DND-41 (cell line): Measurements from ENCODE around the gene OR6X1.

Source experiments
- ATAC-seq: fragments of 200-7000 bp; cut with Tn5 transposase; 3 replicates; pipeline ENCODE4 v1.9.1; 2021; ENCODE audit warnings: low read depth; ENCODE audit not compliant: insufficient read depth
- DNase-seq: peaks from one replicate; pipeline ENCODE4 v3.0.0-alpha.2; 2020
- H2AFZ ChIP-seq: 2 replicates; pipeline ENCODE4 v1.6.0; 2012; ENCODE audit warnings: low read depth, low read length
- H3K27ac ChIP-seq: 2 replicates; pipeline ENCODE4 v1.5.1; 2012; ENCODE audit warnings: low read length, inconsistent platforms
- H3K27me3 ChIP-seq: fragments of 200-600 bp; sonication (generic); 2 replicates; pipeline ENCODE4 v1.6.0; 2012; ENCODE audit warnings: low read length, mild to moderate bottlenecking, inconsistent platforms; ENCODE audit not compliant: insufficient read depth, poor library complexity
- H3K36me3 ChIP-seq: 2 replicates; pipeline ENCODE4 v1.5.1; 2012; ENCODE audit warnings: low read length, inconsistent platforms; ENCODE audit not compliant: insufficient read depth
- H3K4me1 ChIP-seq: 2 replicates; pipeline ENCODE4 v1.5.1; 2012; ENCODE audit warnings: mild to moderate bottlenecking, low read length; ENCODE audit not compliant: insufficient read depth
- H3K4me2 ChIP-seq: 2 replicates; pipeline ENCODE4 v1.6.0; 2012; ENCODE audit warnings: mild to moderate bottlenecking, moderate library complexity, low read length, inconsistent platforms; ENCODE audit not compliant: insufficient read depth
- H3K4me3 ChIP-seq, 2 experiments: fragments of 200-600 bp in 1 of 2; shearing (Covaris generic) in 1 of 2; 2 replicates each; pipeline ENCODE4 v1.5.1; 2012 to 2016; ENCODE audit warnings: inconsistent platforms in 2 of 2, low read length in 2 of 2, mild to moderate bottlenecking in 2 of 2, low read depth in 1 of 2, moderate library complexity in 1 of 2
- H3K79me2 ChIP-seq: 2 replicates; pipeline ENCODE4 v1.6.0; 2012; ENCODE audit warnings: low read length, inconsistent platforms; ENCODE audit not compliant: insufficient read depth
- H3K9ac ChIP-seq: 2 replicates; pipeline ENCODE4 v1.6.0; 2012; ENCODE audit warnings: low read depth, mild to moderate bottlenecking, inconsistent platforms, low read length, moderate library complexity
- H3K9me3 ChIP-seq: 2 replicates; pipeline ENCODE4 v1.5.1; 2012; ENCODE audit warnings: low read length, moderate library complexity, mild to moderate bottlenecking, inconsistent platforms; ENCODE audit not compliant: insufficient read depth, severe bottlenecking
- H4K20me1 ChIP-seq: 2 replicates; pipeline ENCODE4 v1.6.0; 2012; ENCODE audit warnings: low read length; ENCODE audit not compliant: insufficient read depth
- CTCF ChIP-seq: IDR thresholded peaks from 2 replicates; pipeline ENCODE4 v1.5.1; 2012; ENCODE audit warnings: borderline replicate concordance, low read length, moderate library complexity, mild to moderate bottlenecking; ENCODE audit not compliant: poor library complexity, severe bottlenecking; ENCODE audit errors: extremely low read depth
- EZH2 ChIP-seq: IDR thresholded peaks from 3 replicates; pipeline ENCODE4 v1.6.1; 2012; ENCODE audit warnings: borderline replicate concordance, low read depth, mild to moderate bottlenecking, moderate library complexity, low read length, inconsistent platforms; ENCODE audit not compliant: severe bottlenecking

OR6X1 gene

DNA sequence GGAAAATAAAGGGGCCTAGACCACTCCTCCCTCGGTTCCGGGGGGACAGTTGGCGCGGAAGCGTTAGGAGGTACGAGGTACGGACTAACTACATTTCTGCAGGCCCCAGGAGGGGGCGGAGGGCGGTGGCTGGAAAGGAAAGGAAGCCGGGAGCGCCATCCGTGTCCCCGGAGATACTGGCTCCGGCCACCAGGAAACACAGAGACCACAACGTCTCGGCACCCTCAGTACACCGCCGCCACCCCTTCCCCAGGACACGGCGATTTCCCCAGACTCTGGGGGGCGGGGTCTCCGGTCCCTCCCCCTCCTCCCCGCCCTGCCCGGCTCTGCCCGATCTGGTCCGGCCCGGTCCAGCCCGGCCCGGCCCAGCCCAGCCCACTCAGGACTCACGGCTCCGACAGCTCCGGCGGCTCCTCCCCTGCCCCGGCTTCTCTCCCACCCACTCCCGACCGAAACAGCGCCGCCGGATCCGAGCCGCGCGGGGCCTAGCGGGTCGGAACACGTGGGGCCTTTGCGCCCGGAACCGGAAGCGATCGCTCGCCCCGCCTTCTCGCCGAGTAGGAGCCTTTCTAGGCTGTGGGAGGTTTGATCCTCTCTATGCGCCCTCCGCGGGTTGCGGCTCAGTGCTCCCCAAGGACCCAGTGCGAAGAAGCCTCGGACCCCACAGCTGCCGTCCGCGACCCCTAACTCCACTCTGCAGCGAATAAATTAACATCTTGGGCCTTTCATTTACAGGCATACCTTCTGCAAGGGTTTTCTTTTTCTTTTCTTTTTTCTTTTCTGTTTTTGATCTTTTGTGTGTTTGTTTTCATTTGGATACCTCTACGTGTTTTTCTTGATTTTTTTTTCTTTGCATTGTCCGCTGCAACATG lies 12.9 kb downstream of the OR6X1 start, which contains the start of gene ZNF202:
TSS of gene ZNF202 (minus strand) at position 502 of the 872 bp plus-strand sequence. CDS start 10,772 bp downstream, outside the sequence.
- Histone ChIP-seq H3K4me2 (peak within 1 kb of the TSS; percentile 92), H3K4me3 (peak within 1 kb of the TSS; percentile 62 to 89), H3K9ac (peak within 1 kb of the TSS; percentile 81), H3K9me3 (peaks cover 3% of the 10 kb centered on the region), H3K27me3 (no peaks in the 10 kb centered on the region), H3K36me3 (peaks cover 28% of the 10 kb centered on the region; the same call in 1 of the 2 replicates), H4K20me1 (peaks cover 6% of the 10 kb centered on the region), H3K79me2 (peaks cover 51% of the 10 kb centered on the region), H2AFZ (peak within 1 kb of the TSS; percentile 75), H3K4me1 (peaks cover 29% of the 10 kb centered on the region), H3K27ac (peak within 1 kb of the TSS; percentile 75)
- peak; percentile 92 for DNase-seq
- peak; percentile 96 for ATAC-seq
- TF ChIP-seq EZH2: no peak
- no peak for TF ChIP-seq CTCF

DNA sequence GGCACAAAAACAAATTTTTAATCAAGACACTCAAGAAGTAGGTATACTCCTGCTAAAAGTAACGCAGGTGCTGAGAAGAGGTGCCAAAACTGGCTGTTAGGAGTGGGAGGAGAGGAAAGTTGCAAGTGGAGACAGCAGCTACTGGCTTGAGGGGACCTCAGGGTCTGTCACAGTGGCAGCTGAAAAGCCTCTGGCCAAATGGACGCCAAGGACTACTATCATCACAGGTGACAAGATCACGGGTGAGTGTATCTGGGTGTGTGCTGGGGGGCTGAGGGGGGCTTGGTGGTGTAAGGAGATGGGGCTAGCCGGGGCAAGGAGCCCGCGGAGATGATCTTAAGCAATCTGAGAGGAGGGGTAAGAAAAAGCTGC lies 13.5 kb downstream of the OR6X1 start:
- ATAC-seq (peak; percentile 2; the same call in 1 of the 3 replicates), DNase-seq (no peak)
- Histone ChIP-seq H3K9me3 (peaks cover 3% of the 10 kb centered on the region), H4K20me1 (peaks cover 9% of the 10 kb centered on the region), H3K79me2 (peaks cover 57% of the 10 kb centered on the region), H3K36me3 (peaks cover 33% of the 10 kb centered on the region; the same call in 1 of the 2 replicates), H3K27me3 (no peaks in the 10 kb centered on the region), H3K27ac (peak overlapping the region; percentile 75), H2AFZ (peak overlapping the region; percentile 75), H3K4me2 (peak overlapping the region; percentile 92), H3K9ac (peak overlapping the region; percentile 81), H3K4me1 (peaks cover 29% of the 10 kb centered on the region), H3K4me3 (peak overlapping the region; percentile 62 to 89)
- TF ChIP-seq EZH2: no peak
- TF ChIP-seq CTCF: no peak

DNA sequence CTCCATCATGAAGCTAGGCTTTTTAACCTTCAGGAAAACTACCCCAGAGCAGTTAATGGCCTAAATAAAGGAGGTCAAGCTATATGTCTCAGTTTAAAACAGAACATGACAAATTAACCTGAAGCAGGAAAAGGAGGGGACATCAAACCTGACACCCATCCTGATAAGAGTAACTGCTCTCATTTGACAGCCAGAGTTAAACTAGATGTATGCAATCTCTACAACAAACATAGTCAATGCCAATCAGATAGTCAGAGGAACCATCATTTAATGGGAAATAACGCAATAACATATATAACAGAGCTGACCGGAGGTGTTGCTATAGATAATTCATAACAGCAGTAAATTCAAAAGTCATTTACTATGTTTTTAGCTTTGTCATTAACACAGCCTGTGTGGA lies 15.9 kb downstream of the OR6X1 start:
- Histone ChIP-seq H3K36me3 (peaks cover 54% of the 10 kb centered on the region; the same call in 1 of the 2 replicates), H3K27ac (no peak overlapping the region), H3K4me2 (peak overlapping the region; percentile 92; the same call in 1 of the 2 replicates), H3K4me1 (peaks cover 29% of the 10 kb centered on the region), H3K4me3 (no peak overlapping the region), H4K20me1 (peaks cover 20% of the 10 kb centered on the region), H3K9me3 (peaks cover 3% of the 10 kb centered on the region), H2AFZ (no peak overlapping the region), H3K27me3 (no peaks in the 10 kb centered on the region), H3K9ac (no peak overlapping the region), H3K79me2 (peaks cover 78% of the 10 kb centered on the region)
- TF ChIP-seq CTCF (no peak), EZH2 (no peak)
- ATAC-seq (no peak), DNase-seq (no peak)
